GM23338 (cell line): ENCODE measurements around the gene PYGO1. TPM values are rescaled to one million over a fixed set of nuclear protein-coding genes. Genes with fewer than 3 reads are reported as not detected.

ENCODE experiments used
- ATAC-seq: fragments of 200-7000 bp; cut with Tn5 transposase; 3 replicates; pipeline ENCODE4 v1.9.1; 2020
- DNase-seq: peaks from one replicate; pipeline ENCODE4 v3.0.0-alpha.2; 2015; ENCODE audit warnings: low spot score
- H2AFZ ChIP-seq: fragments of 200-600 bp; sonication (generic); 2 replicates; pipeline ENCODE4 v1.8.0; 2016; ENCODE audit warnings: antibody characterized with exemption, mild to moderate bottlenecking, moderate library complexity
- H3F3A ChIP-seq: fragments of 200-600 bp; sonication (generic); replicated peaks from 2 replicates; pipeline ENCODE4 v1.8.0; 2017; ENCODE audit warnings: antibody characterized with exemption, mixed run types, low read depth
- H3K27ac ChIP-seq: fragments of 200-600 bp; sonication (generic); 2 replicates; pipeline ENCODE4 v1.6.1; 2016; ENCODE audit warnings: low read depth
- H3K27me3 ChIP-seq: fragments of 200-600 bp; sonication (generic); 2 replicates; pipeline ENCODE4 v1.8.0; 2016; ENCODE audit warnings: mild to moderate bottlenecking, mixed run types, moderate library complexity; ENCODE audit not compliant: insufficient read depth
- H3K36me3 ChIP-seq: fragments of 200-600 bp; sonication (generic); 2 replicates; pipeline ENCODE4 v1.8.0; 2016; ENCODE audit warnings: mild to moderate bottlenecking; ENCODE audit not compliant: insufficient read depth
- H3K4me1 ChIP-seq: fragments of 200-600 bp; sonication (generic); 2 replicates; pipeline ENCODE4 v1.8.0; 2016; ENCODE audit warnings: mild to moderate bottlenecking, moderate library complexity; ENCODE audit not compliant: insufficient read depth
- H3K4me2 ChIP-seq: fragments of 200-600 bp; sonication (generic); 2 replicates; pipeline ENCODE4 v1.7.1; 2017; ENCODE audit warnings: mixed run types
- H3K4me3 ChIP-seq: fragments of 200-600 bp; sonication (generic); 2 replicates; pipeline ENCODE4 v1.6.1; 2016; ENCODE audit warnings: mixed run types
- H3K79me2 ChIP-seq: fragments of 200-600 bp; sonication (generic); replicated peaks from 2 replicates; pipeline ENCODE4 v1.8.0; 2017; ENCODE audit warnings: mild to moderate bottlenecking; ENCODE audit not compliant: insufficient read depth
- H3K9me2 ChIP-seq: fragments of 200-600 bp; sonication (generic); 2 replicates; pipeline ENCODE4 v1.8.0; 2017; ENCODE audit not compliant: insufficient read depth
- H4K20me1 ChIP-seq: fragments of 200-600 bp; sonication (generic); replicated peaks from 2 replicates; pipeline ENCODE4 v1.8.0; 2017; ENCODE audit warnings: mild to moderate bottlenecking; ENCODE audit not compliant: insufficient read depth
- H3K27ac Mint-ChIP-seq: 2 replicates; pipeline ENCODE4 v1.8.0; 2020; ENCODE audit warnings: inconsistent platforms, mild to moderate bottlenecking, moderate library complexity, mixed read lengths
- H3K27me3 Mint-ChIP-seq: 3 replicates; pipeline ENCODE4 v1.8.0; 2022; ENCODE audit warnings: low read depth, mild to moderate bottlenecking, moderate library complexity, mixed read lengths, inconsistent platforms; ENCODE audit not compliant: insufficient read depth, poor library complexity
- H3K36me3 Mint-ChIP-seq: 3 replicates; pipeline ENCODE4 v1.8.0; 2021; ENCODE audit warnings: low read depth, mild to moderate bottlenecking, inconsistent platforms, moderate library complexity, mixed read lengths
- H3K4me1 Mint-ChIP-seq: 3 replicates; pipeline ENCODE4 v1.8.0; 2020; ENCODE audit warnings: mild to moderate bottlenecking, inconsistent platforms, mixed read lengths
- H3K4me3 Mint-ChIP-seq: 3 replicates; pipeline ENCODE4 v1.8.0; 2021; ENCODE audit warnings: moderate library complexity, mild to moderate bottlenecking, inconsistent platforms, mixed read lengths
- H3K9me3 Mint-ChIP-seq: 3 replicates; pipeline ENCODE4 v1.8.0; 2020; ENCODE audit warnings: moderate library complexity, mild to moderate bottlenecking, inconsistent platforms, mixed read lengths
- CREB1 ChIP-seq: fragments of 250-450 bp; sonication (Bioruptor Pico); IDR thresholded peaks from 2 replicates; pipeline ENCODE4 v1.5.0; 2020; ENCODE audit warnings: low read depth, mild to moderate bottlenecking, moderate library complexity
- POLR2AphosphoS5 ChIP-seq: IDR thresholded peaks from 2 replicates; pipeline ENCODE4 v1.6.1; 2016; ENCODE audit warnings: antibody characterized with exemption, low read depth
- STAT1 ChIP-seq: IDR thresholded peaks from one replicate; pipeline ENCODE4 v1.6.1; 2016; ENCODE audit warnings: antibody characterized with exemption; ENCODE audit not compliant: unreplicated experiment
- ZNF331 ChIP-seq: fragments of 250-450 bp; sonication (Bioruptor Pico); IDR thresholded peaks from 2 replicates; pipeline ENCODE4 v1.5.0; 2020; ENCODE audit warnings: low read depth, mild to moderate bottlenecking, moderate library complexity
- polyA plus RNA-seq: library from polyadenylated mRNA; unstranded; fragments of >200 nt; fragmentation: Nextera tagmentation; extraction: Ambion mirVana; gene quantifications from 2 replicates; pipeline ENCODE4 v1.2.1, GENCODE V29; 2016
- total RNA-seq: library from RNA; depleted of rRNA; stranded (reverse); fragments of >200 nt; shearing (Covaris generic); gene quantifications from 2 replicates; pipeline ENCODE4 v1.2.3, GENCODE V29; 2014
- TF ChIP-seq, protein P1 (sequence below), 2 experiments: fragments of 200-600 bp in 1 of 2; sonication (generic) in 1 of 2; conservative IDR thresholded peaks; 2 replicates each; pipeline versions ENCODE4 v1.5.1 to v1.6.1; 2016 to 2017; ENCODE audit warnings: antibody characterized with exemption in 2 of 2, low read depth in 2 of 2, mild to moderate bottlenecking in 2 of 2, moderate library complexity in 1 of 2
- TF ChIP-seq, protein P2 (sequence below): IDR thresholded peaks from 2 replicates; pipeline ENCODE4 v1.6.1; 2016; ENCODE audit warnings: antibody characterized with exemption
- TF ChIP-seq, protein P3 (sequence below): IDR thresholded peaks from one replicate; pipeline ENCODE4 v1.6.1; 2018; ENCODE audit warnings: antibody characterized with exemption; ENCODE audit not compliant: unreplicated experiment

Gene PYGO1
- total and polyA plus RNA-seq, 2 experiments from 2014 or later = 0.18 to 0.52 TPM

DNA sequence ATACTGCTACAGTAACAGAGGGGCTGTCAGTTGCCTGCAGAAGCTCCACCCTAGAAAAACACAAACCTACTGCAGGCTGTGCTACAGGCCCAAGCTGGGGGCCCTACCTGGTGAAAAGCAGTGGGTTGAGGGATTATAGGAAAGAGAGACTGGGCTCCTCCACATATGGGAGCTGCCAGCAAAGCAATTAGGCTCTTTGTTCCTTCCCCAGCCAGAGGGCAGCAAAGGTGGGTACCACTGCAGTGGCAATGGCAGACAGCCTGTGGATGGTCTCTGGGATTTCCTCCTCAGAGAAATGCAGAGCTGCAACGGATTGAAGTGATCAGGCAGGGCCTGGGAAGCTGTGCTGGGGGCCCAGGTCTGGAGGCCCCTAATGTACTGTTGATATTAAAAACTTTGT, 61.0 kb downstream of the PYGO1 start:
- TF ChIP-seq, protein P1, sequence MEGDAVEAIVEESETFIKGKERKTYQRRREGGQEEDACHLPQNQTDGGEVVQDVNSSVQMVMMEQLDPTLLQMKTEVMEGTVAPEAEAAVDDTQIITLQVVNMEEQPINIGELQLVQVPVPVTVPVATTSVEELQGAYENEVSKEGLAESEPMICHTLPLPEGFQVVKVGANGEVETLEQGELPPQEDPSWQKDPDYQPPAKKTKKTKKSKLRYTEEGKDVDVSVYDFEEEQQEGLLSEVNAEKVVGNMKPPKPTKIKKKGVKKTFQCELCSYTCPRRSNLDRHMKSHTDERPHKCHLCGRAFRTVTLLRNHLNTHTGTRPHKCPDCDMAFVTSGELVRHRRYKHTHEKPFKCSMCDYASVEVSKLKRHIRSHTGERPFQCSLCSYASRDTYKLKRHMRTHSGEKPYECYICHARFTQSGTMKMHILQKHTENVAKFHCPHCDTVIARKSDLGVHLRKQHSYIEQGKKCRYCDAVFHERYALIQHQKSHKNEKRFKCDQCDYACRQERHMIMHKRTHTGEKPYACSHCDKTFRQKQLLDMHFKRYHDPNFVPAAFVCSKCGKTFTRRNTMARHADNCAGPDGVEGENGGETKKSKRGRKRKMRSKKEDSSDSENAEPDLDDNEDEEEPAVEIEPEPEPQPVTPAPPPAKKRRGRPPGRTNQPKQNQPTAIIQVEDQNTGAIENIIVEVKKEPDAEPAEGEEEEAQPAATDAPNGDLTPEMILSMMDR (conservative IDR thresholded peaks at IDR 0.05; ENCODE audit: low read depth in 2 of 2) = peak in 1 of 2 experiments; percentile 21; a peak in 2 of 4 replicates
- TF ChIP-seq, protein P2, sequence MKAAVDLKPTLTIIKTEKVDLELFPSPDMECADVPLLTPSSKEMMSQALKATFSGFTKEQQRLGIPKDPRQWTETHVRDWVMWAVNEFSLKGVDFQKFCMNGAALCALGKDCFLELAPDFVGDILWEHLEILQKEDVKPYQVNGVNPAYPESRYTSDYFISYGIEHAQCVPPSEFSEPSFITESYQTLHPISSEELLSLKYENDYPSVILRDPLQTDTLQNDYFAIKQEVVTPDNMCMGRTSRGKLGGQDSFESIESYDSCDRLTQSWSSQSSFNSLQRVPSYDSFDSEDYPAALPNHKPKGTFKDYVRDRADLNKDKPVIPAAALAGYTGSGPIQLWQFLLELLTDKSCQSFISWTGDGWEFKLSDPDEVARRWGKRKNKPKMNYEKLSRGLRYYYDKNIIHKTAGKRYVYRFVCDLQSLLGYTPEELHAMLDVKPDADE = no peak
- ATAC-seq (peak; percentile 54), DNase-seq (peak; percentile 25)
- H3K36me3 Mint-ChIP-seq = no peaks in the 10 kb centered on the region
- Histone ChIP-seq H3K36me3 (no peaks in the 10 kb centered on the region), H3K9me2 (no peaks in the 10 kb centered on the region), H3F3A (no peaks in the 10 kb centered on the region), H4K20me1 (no peaks in the 10 kb centered on the region), H3K4me3 (no peak overlapping the region), H3K4me1 (no peaks in the 10 kb centered on the region), H3K27me3 (peaks cover 10% of the 10 kb centered on the region), H3K27ac (no peak overlapping the region), H2AFZ (peak overlapping the region; percentile 98), H3K79me2 (no peaks in the 10 kb centered on the region), H3K4me2 (no peak overlapping the region)
- peaks cover 6% of the 10 kb centered on the region; the same call in 2 of the 3 replicates for H3K4me1 Mint-ChIP-seq
- no peak overlapping the region for H3K4me3 Mint-ChIP-seq
- peaks cover 12% of the 10 kb centered on the region for H3K27me3 Mint-ChIP-seq
- no peaks in the 10 kb centered on the region for H3K9me3 Mint-ChIP-seq
- no peak overlapping the region for H3K27ac Mint-ChIP-seq

DNA sequence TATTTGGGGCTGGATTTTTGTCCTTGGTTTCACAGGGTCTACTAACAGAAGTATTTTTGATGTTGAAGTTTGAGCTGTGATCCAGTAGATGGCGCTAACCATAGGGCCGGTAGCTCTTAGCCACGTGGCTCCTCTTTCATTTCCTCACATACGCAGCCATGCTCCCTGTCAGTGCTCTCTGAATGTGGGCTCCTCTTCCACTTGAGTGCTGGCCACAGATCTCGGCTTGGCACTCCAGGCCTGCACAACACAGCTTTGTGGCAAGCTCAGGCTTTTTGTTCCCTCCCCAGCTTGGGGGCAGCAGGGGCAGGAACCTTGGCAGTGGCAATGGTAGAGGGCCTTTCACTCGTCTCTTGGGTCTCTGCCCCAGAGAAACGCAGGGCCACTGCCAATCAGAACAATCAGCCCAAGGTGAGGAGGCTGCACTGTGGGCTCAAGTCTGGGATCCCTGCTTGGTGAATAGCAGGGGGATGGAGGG, 61.5 kb downstream of the PYGO1 start:
- Histone ChIP-seq H3K27me3 (peaks cover 10% of the 10 kb centered on the region), H3K9me2 (no peaks in the 10 kb centered on the region), H3K27ac (no peak overlapping the region), H4K20me1 (no peaks in the 10 kb centered on the region), H3K36me3 (no peaks in the 10 kb centered on the region), H3K4me2 (no peak overlapping the region), H3F3A (no peaks in the 10 kb centered on the region), H3K4me1 (no peaks in the 10 kb centered on the region), H3K4me3 (no peak overlapping the region), H2AFZ (peak overlapping the region; percentile 98), H3K79me2 (no peaks in the 10 kb centered on the region)
- H3K4me3 Mint-ChIP-seq = no peak overlapping the region
- peaks cover 6% of the 10 kb centered on the region; the same call in 2 of the 3 replicates for H3K4me1 Mint-ChIP-seq
- TF ChIP-seq, protein P1 (conservative IDR thresholded peaks at IDR 0.05; ENCODE audit: low read depth in 2 of 2) = peak; percentile 79 to 80
- TF ChIP-seq POLR2AphosphoS5 = no peak
- TF ChIP-seq CREB1 = peak; percentile 44; the same call in 1 of the 2 replicates
- TF ChIP-seq STAT1 = no peak
- TF ChIP-seq, protein P3, sequence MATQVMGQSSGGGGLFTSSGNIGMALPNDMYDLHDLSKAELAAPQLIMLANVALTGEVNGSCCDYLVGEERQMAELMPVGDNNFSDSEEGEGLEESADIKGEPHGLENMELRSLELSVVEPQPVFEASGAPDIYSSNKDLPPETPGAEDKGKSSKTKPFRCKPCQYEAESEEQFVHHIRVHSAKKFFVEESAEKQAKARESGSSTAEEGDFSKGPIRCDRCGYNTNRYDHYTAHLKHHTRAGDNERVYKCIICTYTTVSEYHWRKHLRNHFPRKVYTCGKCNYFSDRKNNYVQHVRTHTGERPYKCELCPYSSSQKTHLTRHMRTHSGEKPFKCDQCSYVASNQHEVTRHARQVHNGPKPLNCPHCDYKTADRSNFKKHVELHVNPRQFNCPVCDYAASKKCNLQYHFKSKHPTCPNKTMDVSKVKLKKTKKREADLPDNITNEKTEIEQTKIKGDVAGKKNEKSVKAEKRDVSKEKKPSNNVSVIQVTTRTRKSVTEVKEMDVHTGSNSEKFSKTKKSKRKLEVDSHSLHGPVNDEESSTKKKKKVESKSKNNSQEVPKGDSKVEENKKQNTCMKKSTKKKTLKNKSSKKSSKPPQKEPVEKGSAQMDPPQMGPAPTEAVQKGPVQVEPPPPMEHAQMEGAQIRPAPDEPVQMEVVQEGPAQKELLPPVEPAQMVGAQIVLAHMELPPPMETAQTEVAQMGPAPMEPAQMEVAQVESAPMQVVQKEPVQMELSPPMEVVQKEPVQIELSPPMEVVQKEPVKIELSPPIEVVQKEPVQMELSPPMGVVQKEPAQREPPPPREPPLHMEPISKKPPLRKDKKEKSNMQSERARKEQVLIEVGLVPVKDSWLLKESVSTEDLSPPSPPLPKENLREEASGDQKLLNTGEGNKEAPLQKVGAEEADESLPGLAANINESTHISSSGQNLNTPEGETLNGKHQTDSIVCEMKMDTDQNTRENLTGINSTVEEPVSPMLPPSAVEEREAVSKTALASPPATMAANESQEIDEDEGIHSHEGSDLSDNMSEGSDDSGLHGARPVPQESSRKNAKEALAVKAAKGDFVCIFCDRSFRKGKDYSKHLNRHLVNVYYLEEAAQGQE = no peak
- no peak for TF ChIP-seq ZNF331 (CRISPR knock-in tag)
- TF ChIP-seq, protein P2 = no peak
- peaks cover 12% of the 10 kb centered on the region for H3K27me3 Mint-ChIP-seq
- ATAC-seq = peak; percentile 93
- no peak overlapping the region for H3K27ac Mint-ChIP-seq
- H3K36me3 Mint-ChIP-seq = no peaks in the 10 kb centered on the region
- DNase-seq = peak; percentile 87
- H3K9me3 Mint-ChIP-seq = no peaks in the 10 kb centered on the region
